CD4-positive, alpha-beta T cell (primary cell): Measurements from ENCODE around the gene CFL1. TPM values are rescaled to one million over a fixed set of nuclear protein-coding genes. Genes with fewer than 3 reads are reported as not detected.

Experiments
- ATAC-seq: fragments of 200-7000 bp; cut with Tn5 transposase; one replicate; pipeline ENCODE4 v1.10.0; 2022; ENCODE audit warnings: mild to moderate bottlenecking; ENCODE audit not compliant: poor library complexity
- CTCF ChIA-PET: fragments of 350-600 bp; sonication (Branson Sonifier 250); formaldehyde crosslinking; loops from one replicate; lab custom pipeline; 2021; ENCODE audit warnings: antibody characterized with exemption, inconsistent platforms; lab: Charles Lee
- POLR2A ChIA-PET: fragments of 350-600 bp; sonication (Branson Sonifier 250); formaldehyde crosslinking; loops from one replicate; lab custom pipeline; 2021; ENCODE audit warnings: antibody characterized with exemption, inconsistent platforms; lab: Charles Lee
- DNase-seq, 14 experiments: peaks; one replicate each; pipeline ENCODE4 v3.0.0-alpha.2; 2013 to 2020; ENCODE audit warnings: mixed read lengths in 2 of 14
- H3K27ac ChIP-seq, 2 donors: one replicate each; pipeline versions ENCODE4 v1.5.1 to v1.7.0; 2013; ENCODE audit warnings: low read length in 2 of 2, low read depth in 1 of 2, mild to moderate bottlenecking in 1 of 2
- H3K27me3 ChIP-seq, 2 experiments: 1 replicate in 1 of 2; 2 replicates in 1 of 2; pipeline versions ENCODE4 v1.6.1 to v1.7.0; 2013; ENCODE audit warnings: low read length in 2 of 2, control low read depth in 1 of 2, mild to moderate bottlenecking in 1 of 2, moderate library complexity in 1 of 2; ENCODE audit not compliant: insufficient read depth in 2 of 2, control insufficient read depth in 1 of 2
- H3K36me3 ChIP-seq: one replicate; pipeline ENCODE4 v1.6.1; 2013; ENCODE audit warnings: low read length, control low read depth; ENCODE audit not compliant: insufficient read depth
- H3K4me1 ChIP-seq: one replicate; pipeline ENCODE4 v1.6.1; 2013; ENCODE audit warnings: low read length, control low read depth; ENCODE audit not compliant: insufficient read depth
- H3K4me3 ChIP-seq: one replicate; pipeline ENCODE4 v1.5.1; 2013; ENCODE audit warnings: mild to moderate bottlenecking, low read length, moderate library complexity
- H3K9me3 ChIP-seq, 2 experiments: 1 replicate in 1 of 2; 2 replicates in 1 of 2; pipeline versions ENCODE4 v1.6.1 to v1.7.0; 2013; ENCODE audit warnings: low read length in 2 of 2, mild to moderate bottlenecking in 2 of 2, control low read depth in 1 of 2, moderate library complexity in 1 of 2; ENCODE audit not compliant: control insufficient read depth in 1 of 2, insufficient read depth in 1 of 2
- H3K27ac Mint-ChIP-seq: one replicate; pipeline ENCODE4 v1.8.0; 2020; ENCODE audit warnings: mixed read lengths
- H3K27me3 Mint-ChIP-seq: one replicate; pipeline ENCODE4 v1.8.0; 2021; ENCODE audit warnings: mixed read lengths
- H3K36me3 Mint-ChIP-seq: one replicate; pipeline ENCODE4 v1.8.0; 2021; ENCODE audit warnings: low read depth, mixed read lengths
- H3K4me1 Mint-ChIP-seq: one replicate; pipeline ENCODE4 v1.8.0; 2021; ENCODE audit warnings: low read depth, mixed read lengths
- H3K4me3 Mint-ChIP-seq: one replicate; pipeline ENCODE4 v1.8.0; 2020; ENCODE audit warnings: mild to moderate bottlenecking, mixed read lengths
- H3K9me3 Mint-ChIP-seq: one replicate; pipeline ENCODE4 v1.8.0; 2020; ENCODE audit warnings: mixed read lengths
- CTCF ChIP-seq: fragments of 200-600 bp; IDR thresholded peaks from one replicate; pipeline ENCODE4 v1.8.0; 2022; ENCODE audit warnings: antibody characterized with exemption, mild to moderate bottlenecking
- intact Hi-C, 2 experiments: fragments of 100-400 bp; cut with DNase I in 1 of 2; cut with micrococcal nuclease in 1 of 2; formaldehyde crosslinking; loops; one replicate each; pipeline versions ENCODE4 v1.15.1 to v1.9.0; 2023 to 2025; cut with DNase I, micrococcal nuclease
- total RNA-seq, 174 experiments: library from RNA in 2 of 174; stranded (reverse) in 2 of 174; gene quantifications; one replicate each; pipeline ENCODE4 v1.2.3 and lab custom pipeline; 2021 to 2026

CFL1 gene
- total RNA-seq, 2 experiments from 2014 or later: 322 to 331 TPM

- H3K4me3 Mint-ChIP-seq: peak within 1 kb of the TSS; percentile 42
- Histone ChIP-seq H3K36me3 (peaks cover 24% of the 10 kb centered on the region), H3K4me3 (peak within 1 kb of the TSS; percentile 50), H3K4me1 (peaks cover 52% of the 10 kb centered on the region), H3K9me3 (no peaks in the 10 kb centered on the region), H3K27me3 (no peaks in the 10 kb centered on the region), H3K27ac (peak within 1 kb of the TSS; percentile 9 to 41)
- peak; percentile 63 for ATAC-seq
- ChIA-PET CTCF (interaction anchor here (1.2 to 2.1 kb wide), 2 partner anchors 9 to 20 kb away, joined by 3 to 8 read pairs; partner anchors contain the start of genes FIBP and MUS81), POLR2A (interaction anchor here (0.8 to 2.4 kb wide), 5 partner anchors 8 to 20 kb away, joined by 3 to 11 read pairs (median 4); partner anchors contain the start of genes CCDC85B, FIBP and MUS81)
- no peaks in the 10 kb centered on the region for H3K27me3 Mint-ChIP-seq
- H3K36me3 Mint-ChIP-seq: peaks cover 20% of the 10 kb centered on the region
- DNase-seq: peak in 7 of 14 experiments; percentile 29 to 82 (median 61)
- intact Hi-C loops: loop anchor here in 1 of 2 experiments (10.0 kb wide), 1 partner anchor 165 kb away; the partner anchor contains the start of gene KAT5
- H3K9me3 Mint-ChIP-seq: no peaks in the 10 kb centered on the region
- peaks cover 17% of the 10 kb centered on the region for H3K4me1 Mint-ChIP-seq
- H3K27ac Mint-ChIP-seq: peak within 1 kb of the TSS; percentile 44
- TF ChIP-seq CTCF: no peak
These were observed 21.6 kb upstream of the CFL1 start, which contains the start of gene CTSW for GRCh38 chr11:65879617-65880016. TSS of gene CTSW (plus strand) at chr11:65879837. CDS start at chr11:65879855, 18 bp downstream.

- Histone ChIP-seq H3K27ac (peak overlapping the region; percentile 78 to 81), H3K9me3 (no peaks in the 10 kb centered on the region), H3K36me3 (no peaks in the 10 kb centered on the region), H3K4me3 (peak overlapping the region; percentile 60), H3K27me3 (no peaks in the 10 kb centered on the region), H3K4me1 (peaks cover 51% of the 10 kb centered on the region)
- ChIA-PET POLR2A (interaction anchor here (0.6 to 7.1 kb wide), 12 partner anchors 11 to 738 kb away, joined by 3 to 137 read pairs (median 4); partner anchors contain the start of genes BBS1, C11orf68, CCDC85B and CFL1), CTCF (interaction anchor here (1.6 to 2.3 kb wide), 4 partner anchors 10 to 161 kb away, joined by 6 to 21 read pairs (median 18); partner anchors contain the start of genes CCDC85B, FIBP, KAT5 and MUS81)
- H3K4me3 Mint-ChIP-seq: peak overlapping the region; percentile 89
- TF ChIP-seq CTCF: no peak
- no peaks in the 10 kb centered on the region for H3K36me3 Mint-ChIP-seq
- DNase-seq (peak; percentile 92 to 99 (median 96)), ATAC-seq (peak; percentile 95)
- peak overlapping the region; percentile 83 for H3K27ac Mint-ChIP-seq
- no peaks in the 10 kb centered on the region for H3K9me3 Mint-ChIP-seq
- no peaks in the 10 kb centered on the region for H3K27me3 Mint-ChIP-seq
- peaks cover 16% of the 10 kb centered on the region for H3K4me1 Mint-ChIP-seq
- intact Hi-C loops: loop anchor here (1.0 to 2.0 kb wide), 3 partner anchors 13 to 46 kb away; partner anchors contain the start of genes MUS81 (in 2 of the 2), C11orf68 (in 1 of the 2), DRAP1 (in 1 of the 2) and FIBP (in 1 of the 2)
These were observed 15.6 kb upstream of the CFL1 start for GRCh38 chr11:65873318-65874156.
